ENCODE results near the gene BBX.

Gene BBX

GRCh38 chr3:107562969-107563529, 40.3 kb downstream of the BBX start:
- TF ChIP-seq, protein P1, sequence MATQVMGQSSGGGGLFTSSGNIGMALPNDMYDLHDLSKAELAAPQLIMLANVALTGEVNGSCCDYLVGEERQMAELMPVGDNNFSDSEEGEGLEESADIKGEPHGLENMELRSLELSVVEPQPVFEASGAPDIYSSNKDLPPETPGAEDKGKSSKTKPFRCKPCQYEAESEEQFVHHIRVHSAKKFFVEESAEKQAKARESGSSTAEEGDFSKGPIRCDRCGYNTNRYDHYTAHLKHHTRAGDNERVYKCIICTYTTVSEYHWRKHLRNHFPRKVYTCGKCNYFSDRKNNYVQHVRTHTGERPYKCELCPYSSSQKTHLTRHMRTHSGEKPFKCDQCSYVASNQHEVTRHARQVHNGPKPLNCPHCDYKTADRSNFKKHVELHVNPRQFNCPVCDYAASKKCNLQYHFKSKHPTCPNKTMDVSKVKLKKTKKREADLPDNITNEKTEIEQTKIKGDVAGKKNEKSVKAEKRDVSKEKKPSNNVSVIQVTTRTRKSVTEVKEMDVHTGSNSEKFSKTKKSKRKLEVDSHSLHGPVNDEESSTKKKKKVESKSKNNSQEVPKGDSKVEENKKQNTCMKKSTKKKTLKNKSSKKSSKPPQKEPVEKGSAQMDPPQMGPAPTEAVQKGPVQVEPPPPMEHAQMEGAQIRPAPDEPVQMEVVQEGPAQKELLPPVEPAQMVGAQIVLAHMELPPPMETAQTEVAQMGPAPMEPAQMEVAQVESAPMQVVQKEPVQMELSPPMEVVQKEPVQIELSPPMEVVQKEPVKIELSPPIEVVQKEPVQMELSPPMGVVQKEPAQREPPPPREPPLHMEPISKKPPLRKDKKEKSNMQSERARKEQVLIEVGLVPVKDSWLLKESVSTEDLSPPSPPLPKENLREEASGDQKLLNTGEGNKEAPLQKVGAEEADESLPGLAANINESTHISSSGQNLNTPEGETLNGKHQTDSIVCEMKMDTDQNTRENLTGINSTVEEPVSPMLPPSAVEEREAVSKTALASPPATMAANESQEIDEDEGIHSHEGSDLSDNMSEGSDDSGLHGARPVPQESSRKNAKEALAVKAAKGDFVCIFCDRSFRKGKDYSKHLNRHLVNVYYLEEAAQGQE (IDR thresholded peaks at IDR 0.05; ENCODE audit: insufficient read depth in 1 of 2, low read depth in 2 of 2, low read length in 2 of 2) = no peak
- no peak for TF ChIP-seq FOXP2 (optimal IDR thresholded peaks at IDR 0.05; ENCODE audit: borderline replicate concordance, extremely low read depth, extremely low read length, insufficient read depth)
- no peak for TF ChIP-seq POLR2AphosphoS5 (IDR thresholded peaks at IDR 0.05; ENCODE audit: low read depth, low read length)
- TF ChIP-seq SIN3A (IDR thresholded peaks at IDR 0.05; ENCODE audit: borderline replicate concordance, insufficient read depth, low read length) = no peak
- TF ChIP-seq TAF1 (IDR thresholded peaks at IDR 0.05; ENCODE audit: borderline replicate concordance, insufficient read depth, low read length) = no peak

DNA sequence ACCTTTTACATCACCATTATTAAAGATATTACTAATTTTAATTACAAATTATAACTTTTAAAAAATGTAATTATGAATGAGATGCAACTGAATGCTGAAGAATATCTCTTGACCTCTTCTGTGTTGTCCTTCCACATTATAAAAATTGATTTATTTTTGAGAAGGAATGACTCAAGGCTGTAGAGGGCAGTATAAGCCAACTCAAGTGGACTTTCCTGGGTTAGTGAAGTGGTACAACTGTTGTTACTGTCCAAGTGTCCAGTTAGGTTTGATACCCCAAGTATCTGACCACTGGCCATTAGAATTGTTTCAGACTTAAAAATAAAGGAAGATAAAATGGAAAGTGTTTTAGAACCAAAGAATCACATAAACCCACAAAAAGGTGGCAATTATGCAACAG, 51.9 kb downstream of the BBX start:
- no peak for TF ChIP-seq TAF1 (IDR thresholded peaks at IDR 0.05; ENCODE audit: borderline replicate concordance, insufficient read depth, low read length)
- TF ChIP-seq, protein P1 (IDR thresholded peaks at IDR 0.05; ENCODE audit: insufficient read depth in 1 of 2, low read depth in 2 of 2, low read length in 2 of 2) = no peak
- no peak for TF ChIP-seq POLR2AphosphoS5 (IDR thresholded peaks at IDR 0.05; ENCODE audit: low read depth, low read length)
- no peak for TF ChIP-seq FOXP2 (optimal IDR thresholded peaks at IDR 0.05; ENCODE audit: borderline replicate concordance, extremely low read depth, extremely low read length, insufficient read depth)
- TF ChIP-seq SIN3A (IDR thresholded peaks at IDR 0.05; ENCODE audit: borderline replicate concordance, insufficient read depth, low read length) = no peak

DNA sequence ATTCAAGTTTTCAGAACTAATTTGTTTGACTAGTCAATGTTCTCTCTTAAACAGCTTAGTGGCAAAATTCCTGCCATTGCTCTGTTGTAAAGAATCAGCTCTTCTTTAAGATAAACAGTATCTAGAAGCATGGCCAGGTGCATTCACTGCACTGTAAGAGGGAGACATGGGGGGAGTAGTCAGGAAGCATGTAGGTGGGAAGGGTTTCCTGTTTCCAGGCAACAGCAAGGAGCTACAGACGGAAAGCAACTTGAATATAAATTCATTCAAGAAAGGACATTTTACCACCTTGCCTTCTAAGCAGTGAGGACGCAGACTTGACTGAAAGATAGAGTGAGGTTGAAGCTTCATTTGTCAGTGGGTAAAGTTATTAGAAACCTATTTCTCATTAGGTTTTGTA, 55.3 kb downstream of the BBX start:
- no peak for TF ChIP-seq POLR2AphosphoS5 (IDR thresholded peaks at IDR 0.05; ENCODE audit: low read depth, low read length)
- TF ChIP-seq, protein P1 (IDR thresholded peaks at IDR 0.05; ENCODE audit: insufficient read depth in 1 of 2, low read depth in 2 of 2, low read length in 2 of 2) = no peak
- no peak for TF ChIP-seq SIN3A (IDR thresholded peaks at IDR 0.05; ENCODE audit: borderline replicate concordance, insufficient read depth, low read length)
- no peak for TF ChIP-seq TAF1 (IDR thresholded peaks at IDR 0.05; ENCODE audit: borderline replicate concordance, insufficient read depth, low read length)
- no peak for TF ChIP-seq FOXP2 (optimal IDR thresholded peaks at IDR 0.05; ENCODE audit: borderline replicate concordance, extremely low read depth, extremely low read length, insufficient read depth)

DNA sequence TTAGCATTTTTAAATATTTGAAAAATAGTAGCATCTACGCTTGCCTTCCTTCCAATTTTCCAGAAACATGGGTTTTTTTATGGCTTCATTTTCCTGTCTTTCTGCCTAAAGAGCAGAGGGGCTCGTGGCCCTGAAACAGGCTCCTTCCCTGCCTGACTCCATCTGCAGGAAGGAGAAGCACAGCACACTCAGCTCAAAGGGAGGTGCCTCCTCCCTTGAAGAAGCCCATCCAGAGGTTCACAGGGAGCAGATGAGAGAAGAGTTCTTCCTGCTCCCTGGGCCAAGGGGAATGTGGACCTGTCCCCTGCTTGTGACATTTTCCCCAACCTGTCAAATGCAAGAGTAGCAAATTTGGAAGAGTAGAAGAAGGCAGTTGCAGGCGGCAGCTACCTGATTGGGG, 55.8 kb downstream of the BBX start:
- TF ChIP-seq SIN3A (IDR thresholded peaks at IDR 0.05; ENCODE audit: borderline replicate concordance, insufficient read depth, low read length) (no peak), TAF1 (IDR thresholded peaks at IDR 0.05; ENCODE audit: borderline replicate concordance, insufficient read depth, low read length) (no peak), FOXP2 (optimal IDR thresholded peaks at IDR 0.05; ENCODE audit: borderline replicate concordance, extremely low read depth, extremely low read length, insufficient read depth) (no peak), POLR2AphosphoS5 (IDR thresholded peaks at IDR 0.05; ENCODE audit: low read depth, low read length) (no peak)
- TF ChIP-seq, protein P1 (IDR thresholded peaks at IDR 0.05; ENCODE audit: insufficient read depth in 1 of 2, low read depth in 2 of 2, low read length in 2 of 2) = no peak

All from PFSK-1 (cell line).